Right lobe of liver (tissue), 4 donors: Measurements from ENCODE around the gene CWC27.

Experiments
- POLR2A ChIP-seq: fragments of 450-650 bp; IDR thresholded peaks from one replicate; pipeline ENCODE4 v1.6.1; 2017; ENCODE audit warnings: antibody characterized with exemption, mild to moderate bottlenecking
- TF ChIP-seq, protein P1 (sequence below), 4 donors: fragments of 200-600 bp in 3 of 4; fragments of 450-650 bp in 1 of 4; IDR thresholded peaks; one replicate each; pipeline versions ENCODE4 v1.5.1 to v1.8.0; 2016 to 2022; ENCODE audit warnings: antibody characterized with exemption in 4 of 4, mild to moderate bottlenecking in 2 of 4
- donor health status: DM: no; HTN: no; CAD: no.
- donor health status: DM: no; HTN: no; CAD: no.
- donor health status: DM: no; HTN: yes; CAD: no.

DNA sequence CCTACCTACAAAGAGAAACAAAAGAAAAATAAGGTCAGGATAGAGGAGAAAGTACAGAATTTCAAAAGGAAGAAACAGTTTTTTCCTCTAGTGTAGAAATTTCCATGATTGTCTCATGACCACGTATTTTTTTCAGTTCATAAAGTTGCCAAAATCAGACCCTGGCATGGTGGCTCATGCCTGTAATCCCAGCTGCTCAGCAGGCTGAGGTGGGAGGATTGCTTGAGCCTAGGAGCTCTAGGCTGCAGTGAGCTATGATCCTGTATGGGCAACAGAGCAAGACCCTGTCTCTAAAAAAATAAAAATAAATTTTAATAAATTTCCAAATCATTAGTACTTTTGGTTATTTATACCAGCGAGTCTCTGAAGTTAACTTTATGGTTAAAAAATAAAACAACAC, 37.8 kb downstream of the CWC27 start:
- TF ChIP-seq, protein P1, sequence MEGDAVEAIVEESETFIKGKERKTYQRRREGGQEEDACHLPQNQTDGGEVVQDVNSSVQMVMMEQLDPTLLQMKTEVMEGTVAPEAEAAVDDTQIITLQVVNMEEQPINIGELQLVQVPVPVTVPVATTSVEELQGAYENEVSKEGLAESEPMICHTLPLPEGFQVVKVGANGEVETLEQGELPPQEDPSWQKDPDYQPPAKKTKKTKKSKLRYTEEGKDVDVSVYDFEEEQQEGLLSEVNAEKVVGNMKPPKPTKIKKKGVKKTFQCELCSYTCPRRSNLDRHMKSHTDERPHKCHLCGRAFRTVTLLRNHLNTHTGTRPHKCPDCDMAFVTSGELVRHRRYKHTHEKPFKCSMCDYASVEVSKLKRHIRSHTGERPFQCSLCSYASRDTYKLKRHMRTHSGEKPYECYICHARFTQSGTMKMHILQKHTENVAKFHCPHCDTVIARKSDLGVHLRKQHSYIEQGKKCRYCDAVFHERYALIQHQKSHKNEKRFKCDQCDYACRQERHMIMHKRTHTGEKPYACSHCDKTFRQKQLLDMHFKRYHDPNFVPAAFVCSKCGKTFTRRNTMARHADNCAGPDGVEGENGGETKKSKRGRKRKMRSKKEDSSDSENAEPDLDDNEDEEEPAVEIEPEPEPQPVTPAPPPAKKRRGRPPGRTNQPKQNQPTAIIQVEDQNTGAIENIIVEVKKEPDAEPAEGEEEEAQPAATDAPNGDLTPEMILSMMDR (IDR thresholded peaks at IDR 0.05) = no peak
- no peak for TF ChIP-seq POLR2A
